H1 (cell line): ENCODE results near the gene CUBN. TPM values are rescaled to one million over a fixed set of nuclear protein-coding genes. Genes with fewer than 3 reads are reported as not detected.

ENCODE experiments used
- EGR1 ChIP-seq: IDR thresholded peaks from 2 replicates; pipeline ENCODE4 v1.6.1; 2011; ENCODE audit warnings: low read depth, low read length, borderline replicate concordance
- JUND ChIP-seq: IDR thresholded peaks from 2 replicates; pipeline ENCODE4 v1.6.1; 2011; ENCODE audit warnings: mild to moderate bottlenecking, improper control_type of control experiment, low read length
- polyA plus RNA-seq, 7 experiments: library from polyadenylated mRNA; depleted of rRNA in 3 of 7; stranded (reverse) in 5 of 7; unstranded in 2 of 7; fragments of >200 nt in 5 of 7; fragments of 200-250 nt in 2 of 7; gene quantifications; 1 replicate in 5 of 7; 2 replicates in 1 of 7; 4 replicates in 1 of 7; pipeline versions ENCODE4 v1.2.1 to v1.2.3, GENCODE V29; 2011 to 2013; ENCODE audit warnings: missing spikeins in 2 of 7, mixed read lengths in 2 of 7
- total RNA-seq: library from RNA; stranded (reverse); fragmentation: NEBNext Ultra II Directional; extraction: Animal tissue kit (Norgen Biotek cat#: 25700); gene quantifications from 2 replicates; pipeline ENCODE4 v1.2.1, GENCODE V29; 2021

Gene CUBN
- total and polyA plus RNA-seq, 2 of the 8 experiments (the other 6 are each of a cell fraction or from before 2014, with no cell fraction given), result 0.04 to 0.08 TPM

- TF ChIP-seq JUND, result no peak
- no peak for TF ChIP-seq EGR1
Observed at GRCh38 chr10:16923726-16924125, 205.9 kb downstream of the CUBN start (continued).
